Thymus (tissue), 11 donors: ENCODE results near the gene LAMP5. TPM values are rescaled to one million over a fixed set of nuclear protein-coding genes. Genes with fewer than 3 reads are reported as not detected.

ENCODE experiments used
- DNase-seq, 9 donors: peaks; one replicate each; pipeline ENCODE4 v3.0.0-alpha.2; 2013; ENCODE audit warnings: low spot score in 9 of 9, low read depth in 6 of 9, missing footprints in 1 of 9
- H3K27ac ChIP-seq, 2 donors: one replicate each; pipeline ENCODE4 v1.5.1; 2013; ENCODE audit warnings: control low read depth in 1 of 2, low read depth in 1 of 2, low read length in 1 of 2, mild to moderate bottlenecking in 1 of 2, moderate library complexity in 1 of 2
- H3K27me3 ChIP-seq, 2 donors: one replicate each; pipeline ENCODE4 v1.5.1; 2013; ENCODE audit warnings: low read length in 1 of 2; ENCODE audit not compliant: control insufficient read depth in 2 of 2, insufficient read depth in 1 of 2
- H3K36me3 ChIP-seq, 2 donors: one replicate each; pipeline ENCODE4 v1.5.1; 2013; ENCODE audit warnings: low read length in 1 of 2, mild to moderate bottlenecking in 1 of 2, moderate library complexity in 1 of 2; ENCODE audit not compliant: control insufficient read depth in 2 of 2, insufficient read depth in 2 of 2
- H3K4me1 ChIP-seq, 2 donors: one replicate each; pipeline ENCODE4 v1.5.1; 2013; ENCODE audit warnings: low read length in 2 of 2; ENCODE audit not compliant: control insufficient read depth in 2 of 2, insufficient read depth in 2 of 2
- H3K4me3 ChIP-seq, 2 donors: one replicate each; pipeline ENCODE4 v1.5.1; 2013; ENCODE audit warnings: low read length in 2 of 2, control low read depth in 1 of 2, mild to moderate bottlenecking in 1 of 2
- H3K9me3 ChIP-seq, 2 donors: one replicate each; pipeline ENCODE4 v1.5.1; 2013; ENCODE audit warnings: low read length in 1 of 2, mild to moderate bottlenecking in 1 of 2; ENCODE audit not compliant: control insufficient read depth in 2 of 2, insufficient read depth in 1 of 2
- WGBS: extraction: QIAGEN DNeasy Blood & Tissue Kit; methylation state at CpG from one replicate; pipeline ENCODE4 v1.1.7; 2013; 5-methylcytosine and 5-hydroxymethylcytosine counted together
- polyA plus RNA-seq: library from polyadenylated mRNA; stranded (reverse); fragments of 200-250 nt; gene quantifications from one replicate; pipeline ENCODE4 v1.2.3, GENCODE V29; 2013
- total RNA-seq: library from RNA; stranded (reverse); fragments of 120-200 nt; gene quantifications from one replicate; pipeline ENCODE4 v1.2.4, GENCODE V29; 2013
- donor health status: healthy.

The LAMP5 gene
- total and polyA plus RNA-seq, 2 donors, result 0.39 to 0.99 TPM

- Histone ChIP-seq H3K9me3 (no peaks in the 10 kb centered on the region), H3K4me1 (no peaks in the 10 kb centered on the region), H3K27ac (no peak overlapping the region), H3K27me3 (no peaks in the 10 kb centered on the region), H3K4me3 (no peak overlapping the region), H3K36me3 (no peaks in the 10 kb centered on the region)
- 91% methylated on average over 1 of the region's 1 CpG for WGBS
- DNase-seq, result no peak
These were observed 35.9 kb downstream of the LAMP5 start for GRCh38 chr20:9550283-9550682.

- Histone ChIP-seq H3K27me3 (no peaks in the 10 kb centered on the region), H3K27ac (no peak overlapping the region), H3K4me1 (no peaks in the 10 kb centered on the region), H3K9me3 (no peaks in the 10 kb centered on the region), H3K4me3 (no peak overlapping the region), H3K36me3 (no peaks in the 10 kb centered on the region)
- no peak for DNase-seq
- 92% methylated on average over 2 of the region's 2 CpGs for WGBS
These were observed 36.5 kb downstream of the LAMP5 start for GRCh38 chr20:9550871-9551270.

- no peak for DNase-seq
- H3K4me3 ChIP-seq, result no peak overlapping the region
- no peaks in the 10 kb centered on the region for H3K36me3 ChIP-seq
- no peaks in the 10 kb centered on the region for H3K9me3 ChIP-seq
- no peak overlapping the region for H3K27ac ChIP-seq
- 79% methylated on average over 4 of the region's 4 CpGs for WGBS
- H3K4me1 ChIP-seq, result no peaks in the 10 kb centered on the region
- H3K27me3 ChIP-seq, result no peaks in the 10 kb centered on the region
These were observed 37.6 kb downstream of the LAMP5 start for GRCh38 chr20:9551808-9552550.

GRCh38 chr20:9555781-9556180 is 41.4 kb downstream of the LAMP5 start:
- 91% methylated on average over 2 of the region's 2 CpGs for WGBS
- DNase-seq, result no peak
- no peak overlapping the region for H3K4me3 ChIP-seq
- H3K27ac ChIP-seq, result no peak overlapping the region
- H3K27me3 ChIP-seq, result no peaks in the 10 kb centered on the region
- no peaks in the 10 kb centered on the region for H3K36me3 ChIP-seq
- H3K9me3 ChIP-seq, result no peaks in the 10 kb centered on the region
- H3K4me1 ChIP-seq, result no peaks in the 10 kb centered on the region

- H3K9me3 ChIP-seq, result no peaks in the 10 kb centered on the region
- no peaks in the 10 kb centered on the region for H3K4me1 ChIP-seq
- DNase-seq, result no peak
- no peak overlapping the region for H3K4me3 ChIP-seq
- 96% methylated on average over 4 of the region's 4 CpGs for WGBS
- no peaks in the 10 kb centered on the region for H3K36me3 ChIP-seq
- H3K27me3 ChIP-seq, result no peaks in the 10 kb centered on the region
- no peak overlapping the region for H3K27ac ChIP-seq
These were observed 43.0 kb downstream of the LAMP5 start for GRCh38 chr20:9557411-9557810.

GRCh38 chr20:9565910-9566550 is 51.6 kb downstream of the LAMP5 start:
- Histone ChIP-seq H3K27ac (no peak overlapping the region), H3K36me3 (no peaks in the 10 kb centered on the region), H3K27me3 (no peaks in the 10 kb centered on the region), H3K9me3 (no peaks in the 10 kb centered on the region), H3K4me1 (no peaks in the 10 kb centered on the region), H3K4me3 (no peak overlapping the region)
- no peak for DNase-seq
- 94% methylated on average over 20 of the region's 20 CpGs for WGBS

GRCh38 chr20:9566977-9567376 is 52.6 kb downstream of the LAMP5 start:
- whole genome bisulfite sequencing, result 92% methylated on average over 1 of the region's 1 CpG
- no peak for DNase-seq
- Histone ChIP-seq H3K4me3 (no peak overlapping the region), H3K9me3 (no peaks in the 10 kb centered on the region), H3K4me1 (no peaks in the 10 kb centered on the region), H3K27me3 (no peaks in the 10 kb centered on the region), H3K36me3 (no peaks in the 10 kb centered on the region), H3K27ac (no peak overlapping the region)

GRCh38 chr20:9570612-9571011 is 56.2 kb downstream of the LAMP5 start:
- WGBS, result 84% methylated on average over 2 of the region's 2 CpGs
- H3K27ac ChIP-seq, result no peak overlapping the region
- DNase-seq, result no peak
- no peaks in the 10 kb centered on the region for H3K4me1 ChIP-seq
- H3K27me3 ChIP-seq, result peaks cover 0 to 4% of the 10 kb centered on the region in 2 donors
- H3K36me3 ChIP-seq, result no peaks in the 10 kb centered on the region
- H3K4me3 ChIP-seq, result no peak overlapping the region
- H3K9me3 ChIP-seq, result no peaks in the 10 kb centered on the region

- Histone ChIP-seq H3K9me3 (no peaks in the 10 kb centered on the region), H3K27ac (no peak overlapping the region), H3K4me1 (no peaks in the 10 kb centered on the region), H3K4me3 (no peak overlapping the region), H3K27me3 (peaks cover 0 to 4% of the 10 kb centered on the region in 2 donors), H3K36me3 (no peaks in the 10 kb centered on the region)
- 61% methylated on average over 3 of the region's 3 CpGs for WGBS
- no peak for DNase-seq
These were observed 57.4 kb downstream of the LAMP5 start for GRCh38 chr20:9571783-9572182.
